GOT3 (cell line): ENCODE measurements around the gene TSPO.

Source experiments
- DNase-seq: peaks from one replicate; lab custom pipeline; 2025; ENCODE audit warnings: mixed read lengths; lab: John Stamatoyannopoulos, UW

The TSPO gene

GRCh38 chr22:43202326-43202725 lies 51.0 kb downstream of the TSPO start:
- DNase-seq, result no peak

GRCh38 chr22:43202756-43203410 lies 51.5 kb downstream of the TSPO start:
- no peak for DNase-seq

- no peak for DNase-seq
Observed at GRCh38 chr22:43203471-43203981, 52.2 kb downstream of the TSPO start.

- DNase-seq, result no peak
Observed at GRCh38 chr22:43205261-43205691, 53.9 kb downstream of the TSPO start.

- DNase-seq, result no peak
Observed at GRCh38 chr22:43205748-43206508, 54.6 kb downstream of the TSPO start.

GRCh38 chr22:43206509-43207161 lies 55.3 kb downstream of the TSPO start:
- no peak for DNase-seq

- DNase-seq, result no peak
Observed at GRCh38 chr22:43207386-43207785, 56.0 kb downstream of the TSPO start.

- DNase-seq, result no peak
Observed at GRCh38 chr22:43207849-43208702, 56.7 kb downstream of the TSPO start.

GRCh38 chr22:43208703-43209522 lies 57.6 kb downstream of the TSPO start:
- no peak for DNase-seq

GRCh38 chr22:43209523-43209890 lies 58.1 kb downstream of the TSPO start:
- DNase-seq, result no peak

- no peak for DNase-seq
Observed at GRCh38 chr22:43209971-43210370, 58.6 kb downstream of the TSPO start.

- no peak for DNase-seq
Observed at GRCh38 chr22:43210631-43211515, 59.5 kb downstream of the TSPO start.

- no peak for DNase-seq
Observed at GRCh38 chr22:43211941-43212433, 60.6 kb downstream of the TSPO start.

GRCh38 chr22:43212434-43212952 lies 61.1 kb downstream of the TSPO start:
- DNase-seq, result no peak
